Activated CD4-positive, alpha-beta T cell treated with anti-CD3 and anti-CD28 coated beads, Interleukin-2, amount 50 U/mL, for 16 hours (primary cell): ENCODE measurements around the gene SPRY4.
"Not testable (repeated sequence)": the region's sequence is repeated elsewhere in the genome, so short reads cannot be mapped to it uniquely, and the experiment has no call there.

Experiments
- DNase-seq: peaks from one replicate; pipeline ENCODE4 v3.0.0-alpha.2; 2020

Gene SPRY4, protein sequence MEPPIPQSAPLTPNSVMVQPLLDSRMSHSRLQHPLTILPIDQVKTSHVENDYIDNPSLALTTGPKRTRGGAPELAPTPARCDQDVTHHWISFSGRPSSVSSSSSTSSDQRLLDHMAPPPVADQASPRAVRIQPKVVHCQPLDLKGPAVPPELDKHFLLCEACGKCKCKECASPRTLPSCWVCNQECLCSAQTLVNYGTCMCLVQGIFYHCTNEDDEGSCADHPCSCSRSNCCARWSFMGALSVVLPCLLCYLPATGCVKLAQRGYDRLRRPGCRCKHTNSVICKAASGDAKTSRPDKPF

DNA sequence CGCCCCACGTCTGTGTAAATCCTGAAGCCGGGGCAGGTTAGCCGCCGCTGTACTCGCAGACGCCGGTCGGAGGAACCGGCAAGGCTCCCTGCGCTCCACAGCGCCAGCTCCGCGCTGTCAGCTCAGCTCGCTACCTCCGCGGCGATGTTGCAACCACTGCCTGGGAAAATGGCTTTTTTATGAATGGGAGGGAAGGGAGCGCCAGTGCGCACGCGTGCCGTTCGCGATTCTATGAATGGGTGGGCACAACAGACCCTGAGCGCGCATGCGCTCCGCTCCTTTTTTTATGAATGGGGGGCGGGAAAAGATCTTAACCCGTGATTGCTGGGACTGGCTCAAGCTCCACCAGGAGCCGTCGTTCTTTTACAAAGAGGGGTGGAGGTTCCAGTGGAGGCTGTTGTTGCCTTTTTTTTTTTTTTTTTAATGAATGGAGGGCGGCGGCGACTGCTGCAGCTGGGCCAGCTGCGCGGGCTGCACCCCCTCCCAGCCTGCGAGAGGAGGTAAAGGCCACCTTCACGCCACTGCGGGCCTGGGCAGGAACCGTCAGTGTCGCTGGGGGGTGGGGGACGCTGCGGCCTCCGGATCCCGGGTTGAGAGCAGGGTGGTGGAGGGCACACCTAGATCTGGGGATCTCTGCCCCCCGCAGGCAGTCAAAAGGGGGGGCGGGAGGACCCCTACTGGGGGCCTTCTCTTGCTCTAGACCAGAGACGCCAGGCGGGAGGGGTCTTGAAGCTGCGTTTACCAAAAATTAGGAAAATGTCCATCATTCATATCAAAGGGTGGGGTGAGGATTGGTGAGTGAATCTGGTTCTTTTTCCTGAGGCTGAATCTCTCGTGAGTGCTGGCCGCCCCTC is at the start of gene SPRY4:
SPRY4 (minus strand) TSS at position 151 of the 854 bp plus-strand sequence. CDS start 9,913 bp downstream, outside the sequence.
- DNase-seq, result peak; percentile 96

DNA sequence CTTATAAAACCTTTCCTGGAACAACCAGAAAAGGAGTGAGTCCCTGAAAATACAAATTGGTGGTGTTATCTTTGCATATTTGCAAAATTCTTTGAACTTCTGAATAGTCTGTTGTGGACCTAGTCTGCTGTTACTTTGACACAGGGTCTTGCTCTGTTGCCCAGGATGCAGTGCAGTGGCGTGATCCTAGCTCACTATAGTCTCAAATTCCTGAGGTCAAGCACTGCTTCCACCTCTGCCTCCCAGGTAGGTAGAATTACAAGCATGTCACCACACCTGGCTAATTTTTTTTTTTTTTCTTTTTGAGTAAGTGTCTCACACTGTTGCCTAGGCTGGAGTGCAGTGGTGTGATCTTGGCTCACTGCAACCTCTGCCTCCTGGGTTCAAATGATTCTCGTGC is 43.7 kb upstream of the SPRY4 start:
- no peak for DNase-seq

DNA sequence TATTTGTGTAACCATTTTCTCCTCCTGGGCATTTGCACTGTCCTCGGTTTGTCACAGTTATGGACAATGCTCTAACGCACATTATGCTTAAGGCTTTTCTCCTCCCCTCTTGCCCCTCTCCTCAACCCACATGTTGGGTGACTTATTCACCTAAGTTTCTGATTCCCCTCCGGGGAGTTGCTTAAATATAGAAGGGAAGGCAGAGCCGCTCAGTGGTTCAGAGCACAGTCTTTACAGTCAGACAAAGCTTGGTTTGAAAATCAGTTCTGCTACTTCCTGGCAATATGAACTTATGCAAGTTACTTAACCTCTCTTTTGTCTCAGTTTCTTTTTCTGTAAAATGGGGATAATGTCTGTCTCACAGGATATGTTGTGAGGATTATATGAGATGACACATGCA is 41.2 kb upstream of the SPRY4 start:
- no peak for DNase-seq

GRCh38 chr5:142364251-142365145 is 39.7 kb upstream of the SPRY4 start:
- no peak for DNase-seq

- no peak for DNase-seq
Observed at GRCh38 chr5:142363619-142363963, 38.8 kb upstream of the SPRY4 start.

DNA sequence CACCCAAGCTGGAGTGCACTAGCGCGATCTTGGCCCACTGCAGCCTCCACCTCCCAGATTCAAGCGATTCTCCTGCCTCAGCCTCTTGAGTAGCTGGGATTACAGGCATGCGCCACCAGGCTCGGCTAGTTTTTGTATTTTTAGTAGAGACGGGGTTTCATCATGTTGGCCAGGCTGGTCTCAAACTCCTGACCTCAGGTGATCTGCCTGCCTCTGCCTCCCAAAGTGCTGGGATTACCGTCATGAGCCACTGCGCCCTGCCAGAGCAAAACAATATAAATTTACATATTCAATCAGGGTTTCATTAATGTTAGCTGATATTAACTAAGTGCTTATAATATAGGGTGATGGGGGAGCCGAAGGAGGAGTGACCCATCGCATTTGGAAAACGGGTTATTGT is 37.4 kb upstream of the SPRY4 start:
- not testable (repeated sequence) for DNase-seq

- DNase-seq, result no peak
Observed at GRCh38 chr5:142360607-142361120, 35.8 kb upstream of the SPRY4 start.

GRCh38 chr5:142360051-142360498 is 35.3 kb upstream of the SPRY4 start:
- no peak for DNase-seq

- no peak for DNase-seq
Observed at GRCh38 chr5:142358648-142359047, 33.8 kb upstream of the SPRY4 start.

DNA sequence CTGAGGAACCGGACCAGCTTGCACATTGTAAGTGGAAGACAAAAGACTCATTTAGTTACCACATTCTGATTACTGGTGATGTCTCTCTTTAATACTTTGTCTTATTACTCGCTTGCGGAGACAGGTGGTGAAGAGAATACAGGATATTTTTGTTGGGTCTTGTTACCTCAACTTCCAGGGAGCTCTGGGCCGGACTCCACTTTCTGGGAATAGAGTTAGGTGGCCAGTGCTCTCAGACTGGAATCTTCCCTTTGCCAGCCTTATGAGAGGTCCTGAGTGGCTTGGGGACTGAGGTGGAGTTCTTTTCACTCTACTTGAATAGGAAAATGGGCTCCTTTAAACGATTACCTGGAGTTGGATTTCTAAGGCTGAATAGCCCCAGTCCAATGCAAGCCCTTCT is 33.3 kb upstream of the SPRY4 start:
- peak; percentile 16 for DNase-seq

DNA sequence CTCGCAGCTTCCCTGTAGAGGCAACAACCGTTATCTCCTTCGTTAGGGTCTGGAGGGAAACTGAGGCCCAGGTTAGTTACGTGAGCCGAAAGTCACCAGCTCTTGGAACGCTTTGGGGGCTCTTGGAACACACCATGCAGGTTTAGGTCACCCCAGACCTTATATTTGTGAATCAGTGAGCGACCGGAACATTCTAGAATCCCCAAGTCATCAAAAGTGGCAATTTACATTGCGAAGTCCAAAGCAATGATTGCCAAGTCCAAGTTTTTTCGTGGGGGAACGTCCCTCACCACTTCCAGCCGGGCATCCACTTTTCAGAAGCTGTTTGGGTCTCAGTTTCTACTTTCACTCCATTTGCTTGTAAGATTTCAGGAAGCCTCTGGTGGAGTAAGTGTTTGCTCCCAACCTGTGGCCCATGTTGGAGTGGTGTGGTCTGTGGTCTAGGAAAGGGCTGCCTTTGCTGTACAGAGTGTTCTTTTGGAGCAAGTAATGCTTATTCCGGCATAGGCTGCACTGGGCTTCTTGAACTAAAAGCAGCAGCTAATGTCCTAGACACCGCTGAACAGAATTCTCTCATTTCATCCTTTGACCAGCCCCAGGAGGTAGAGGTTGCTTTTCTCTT is 32.8 kb upstream of the SPRY4 start:
- no peak for DNase-seq

DNA sequence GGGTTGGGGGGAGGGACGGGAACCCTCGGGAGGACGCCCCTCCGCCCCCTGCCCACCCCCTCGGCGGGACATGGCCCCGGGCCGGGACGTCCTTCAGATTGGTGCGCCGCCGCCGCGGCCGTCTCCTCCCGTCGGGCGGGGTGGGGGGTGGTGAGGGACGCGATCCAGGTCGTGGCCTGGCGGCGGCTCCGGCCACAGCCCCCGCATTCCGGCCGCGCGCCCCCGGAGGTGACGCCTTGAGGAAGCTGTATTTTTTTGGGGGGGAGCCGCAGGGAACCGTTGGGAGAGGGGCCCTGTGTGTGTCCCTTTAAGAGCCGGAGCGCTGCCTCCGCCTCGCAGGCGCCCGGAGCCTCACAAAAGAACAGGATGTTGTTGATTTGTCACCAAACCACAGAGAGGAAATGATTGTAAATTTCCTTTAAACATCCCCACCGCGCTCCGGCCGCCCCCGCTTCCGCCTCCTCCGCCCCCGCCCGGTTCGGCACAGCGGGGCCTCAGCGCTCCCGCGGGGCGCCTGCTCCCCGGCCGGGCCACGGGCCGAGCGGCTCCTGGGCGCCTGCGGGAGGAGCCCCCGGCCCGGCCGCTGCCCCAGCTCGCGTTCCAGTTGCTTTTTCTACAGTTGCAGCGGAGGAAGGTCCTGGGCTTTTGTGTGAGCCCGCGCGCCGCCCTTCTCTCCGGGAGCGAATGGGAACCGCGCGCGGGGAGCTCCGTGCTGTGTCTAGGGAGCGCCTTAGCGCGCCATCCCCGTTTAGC is 32.1 kb upstream of the SPRY4 start:
- peak; percentile 94 for DNase-seq

DNA sequence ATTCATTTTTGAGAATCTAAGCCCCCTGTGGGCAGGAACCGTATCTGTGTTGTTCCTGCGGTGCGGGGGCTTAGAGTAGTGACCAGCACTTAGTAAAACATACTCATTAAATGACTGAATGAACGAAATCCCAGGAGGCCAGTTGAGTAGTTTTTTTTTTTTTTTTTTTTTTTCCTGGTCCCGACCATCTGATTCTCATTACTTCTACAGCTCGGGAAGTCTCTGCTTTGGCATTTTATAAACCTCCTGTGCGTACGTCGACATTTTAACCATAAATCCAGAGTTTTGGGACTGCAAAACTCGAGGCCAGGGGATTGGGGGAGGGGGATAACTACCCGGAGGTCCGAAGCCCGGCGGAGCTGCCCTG is 31.5 kb upstream of the SPRY4 start:
- no peak for DNase-seq

DNA sequence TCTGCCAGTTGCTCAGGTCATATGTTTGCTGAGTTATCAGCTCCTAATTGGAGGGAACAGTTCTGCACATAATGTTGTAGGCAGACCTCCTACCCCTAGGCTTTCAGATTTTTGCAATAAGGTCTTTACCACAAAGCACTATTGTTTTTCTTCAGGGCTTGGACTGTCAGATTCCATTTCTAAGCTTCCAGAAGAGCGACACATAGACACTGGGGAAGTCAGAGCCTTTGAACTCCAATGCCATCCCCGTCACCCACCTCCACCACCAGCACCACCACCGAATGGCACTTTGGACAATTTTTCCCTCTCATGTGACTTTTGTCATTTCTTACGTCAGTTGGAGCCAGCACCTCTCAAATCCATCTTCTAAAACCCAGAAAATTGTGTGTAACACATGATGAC is 28.3 kb upstream of the SPRY4 start:
- no peak for DNase-seq

DNA sequence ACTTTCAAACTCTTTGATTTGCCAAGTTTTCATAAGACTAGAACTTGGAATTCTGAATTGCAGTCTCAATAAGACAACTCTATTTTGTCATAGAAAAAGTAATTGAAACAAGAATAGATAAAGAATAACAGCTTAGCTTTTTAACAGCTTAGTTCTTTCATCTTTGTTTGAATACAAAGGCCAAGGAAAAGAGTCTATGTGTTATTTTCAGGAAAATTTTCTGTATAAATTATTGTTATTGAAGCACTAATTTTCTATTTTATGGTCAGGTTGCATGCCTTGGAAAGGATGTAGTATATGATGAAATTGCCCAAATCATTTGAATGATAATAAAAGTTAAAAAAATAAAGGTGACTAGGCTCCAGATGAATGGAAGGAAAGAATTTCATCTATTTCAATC is 25.2 kb upstream of the SPRY4 start:
- no peak for DNase-seq

DNA sequence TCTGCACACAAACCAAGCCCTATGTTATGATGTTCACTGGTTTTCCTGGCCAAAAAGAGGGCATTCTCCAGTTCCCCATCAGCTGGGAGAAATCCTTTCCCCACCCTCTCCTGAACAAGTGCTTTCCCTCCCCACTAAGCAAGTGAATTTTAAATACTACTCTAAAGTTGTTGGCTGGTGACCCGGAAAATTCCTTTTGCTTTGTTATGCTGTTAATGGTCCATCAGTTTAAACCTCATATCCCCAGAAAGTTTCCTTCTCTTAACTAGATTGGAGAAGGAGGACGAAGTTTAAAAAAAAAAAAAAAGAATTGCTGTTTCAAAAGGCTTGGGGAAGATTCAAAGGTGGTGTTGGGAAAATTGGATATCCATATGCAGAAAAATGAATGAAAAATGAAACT is 21.9 kb upstream of the SPRY4 start:
- DNase-seq, result no peak

DNA sequence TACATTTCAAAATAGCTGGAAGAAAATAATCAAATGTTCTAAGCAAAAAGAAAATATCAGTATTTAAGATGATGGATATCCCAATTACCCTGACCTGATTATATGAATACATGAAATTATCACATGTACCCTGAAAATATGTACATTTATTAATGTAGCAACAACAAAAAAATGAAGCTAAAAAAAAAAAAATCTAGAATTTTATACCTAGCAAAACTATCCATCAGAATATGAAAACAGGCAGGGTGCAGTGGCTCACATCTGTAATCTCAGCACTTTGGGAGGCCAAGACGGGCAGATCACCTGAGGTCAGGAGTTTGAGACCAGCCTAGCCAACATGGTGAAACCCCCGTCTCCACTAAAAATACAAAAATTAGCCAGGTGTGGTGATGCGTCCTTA is 20.1 kb upstream of the SPRY4 start:
- not testable (repeated sequence) for DNase-seq

GRCh38 chr5:142343531-142343930 is 18.7 kb upstream of the SPRY4 start:
- no peak for DNase-seq

- no peak for DNase-seq
Observed at GRCh38 chr5:142342128-142342981, 17.5 kb upstream of the SPRY4 start.

GRCh38 chr5:142339781-142340180 is 15.0 kb upstream of the SPRY4 start:
- DNase-seq, result no peak

GRCh38 chr5:142334538-142334937 is 9.7 kb upstream of the SPRY4 start:
- no peak for DNase-seq
